HG02759 (cell line): Measurements from ENCODE around the gene MEOX1.
"Not testable (repeated sequence)": the region's sequence is repeated elsewhere in the genome, so short reads cannot be mapped to it uniquely, and the experiment has no call there.

ENCODE experiments used
- ATAC-seq: cut with Tn5 transposase; IDR thresholded peaks from one replicate; pipeline ENCODE4 v1.9.1; 2021; ENCODE audit warnings: mild to moderate bottlenecking, moderate library complexity; ENCODE audit not compliant: unreplicated experiment

MEOX1 gene

DNA sequence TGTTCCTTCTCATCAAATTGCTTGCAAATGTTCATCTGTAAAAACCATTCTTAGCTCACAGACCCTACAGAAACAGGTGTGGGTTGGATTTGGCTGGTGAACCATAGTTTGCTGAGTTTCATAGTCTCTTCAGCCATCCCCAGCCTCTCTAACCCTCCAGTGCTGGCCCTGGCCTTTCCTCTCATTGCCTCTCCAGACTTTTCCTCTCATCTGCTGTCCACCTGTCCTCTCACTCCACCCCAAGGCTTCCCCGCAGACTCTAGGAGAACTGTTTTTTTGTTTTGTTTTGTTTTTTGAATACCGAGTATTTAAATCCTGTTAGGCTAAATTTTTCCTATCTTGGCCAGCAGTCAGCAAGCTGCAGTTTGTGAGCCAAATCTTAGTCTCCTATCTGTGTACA lies 41.1 kb downstream of the MEOX1 start:
- ATAC-seq: no peak

GRCh38 chr17:43620147-43620546 lies 41.6 kb downstream of the MEOX1 start:
- no peak for ATAC-seq

GRCh38 chr17:43619705-43620104 lies 42.0 kb downstream of the MEOX1 start:
- ATAC-seq: no peak

- no peak for ATAC-seq
Measured at GRCh38 chr17:43618276-43618675, 43.4 kb downstream of the MEOX1 start.

DNA sequence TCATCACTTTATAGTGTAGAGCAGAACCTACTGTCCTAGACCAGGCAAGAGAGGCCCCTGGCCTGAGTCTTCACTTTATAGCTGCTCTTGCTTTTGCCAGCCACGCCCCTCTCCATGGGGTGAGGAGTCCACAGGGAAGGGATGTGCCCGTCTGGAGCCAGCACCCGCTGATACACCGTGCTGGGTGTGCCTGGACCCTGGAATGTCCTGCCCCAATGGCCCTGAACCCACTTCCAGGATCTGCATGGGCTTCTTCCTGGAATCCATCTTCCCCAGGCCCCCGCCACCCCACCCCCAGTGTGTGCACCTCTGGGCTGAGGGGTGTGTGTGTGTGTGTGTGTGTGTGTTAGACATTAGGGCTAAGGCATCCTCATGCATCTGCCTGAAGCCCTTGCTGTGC lies 44.9 kb downstream of the MEOX1 start:
- ATAC-seq: no peak

DNA sequence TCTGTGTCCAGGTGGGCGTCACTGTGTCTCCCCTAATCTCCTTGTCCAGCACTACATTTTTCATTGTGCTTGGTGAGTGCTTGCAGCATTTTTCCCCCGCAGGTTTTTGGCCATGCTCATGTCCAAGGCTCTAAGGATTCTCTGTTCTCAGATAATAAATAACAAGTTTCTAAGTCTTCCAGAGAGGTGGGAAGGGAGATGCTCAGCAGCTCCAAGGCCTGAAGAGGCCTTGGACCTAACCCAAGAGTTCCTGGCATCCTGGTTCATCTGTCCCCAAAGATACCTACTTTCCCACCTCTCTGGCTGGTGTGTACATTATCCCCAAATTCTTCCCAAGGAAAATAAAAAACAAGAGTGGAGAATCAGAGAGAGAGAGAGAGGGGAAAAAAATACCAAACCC lies 45.3 kb downstream of the MEOX1 start:
- ATAC-seq: no peak

DNA sequence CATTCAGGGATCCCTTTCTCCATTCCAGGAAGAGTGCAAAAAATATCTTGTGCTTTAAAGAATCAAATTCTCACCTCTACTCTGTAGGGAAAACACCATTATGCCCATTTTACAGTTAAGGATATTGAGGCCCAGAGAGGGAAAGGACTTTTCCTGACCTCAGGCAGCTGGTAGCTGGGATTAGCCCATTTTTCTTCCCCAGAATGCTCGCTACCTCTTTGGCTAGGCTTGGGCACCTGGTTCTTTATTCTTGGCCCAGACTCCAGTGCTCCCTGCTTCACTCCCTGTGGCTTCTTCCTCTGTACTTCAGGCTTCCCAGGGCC lies 45.7 kb downstream of the MEOX1 start:
- no peak for ATAC-seq

DNA sequence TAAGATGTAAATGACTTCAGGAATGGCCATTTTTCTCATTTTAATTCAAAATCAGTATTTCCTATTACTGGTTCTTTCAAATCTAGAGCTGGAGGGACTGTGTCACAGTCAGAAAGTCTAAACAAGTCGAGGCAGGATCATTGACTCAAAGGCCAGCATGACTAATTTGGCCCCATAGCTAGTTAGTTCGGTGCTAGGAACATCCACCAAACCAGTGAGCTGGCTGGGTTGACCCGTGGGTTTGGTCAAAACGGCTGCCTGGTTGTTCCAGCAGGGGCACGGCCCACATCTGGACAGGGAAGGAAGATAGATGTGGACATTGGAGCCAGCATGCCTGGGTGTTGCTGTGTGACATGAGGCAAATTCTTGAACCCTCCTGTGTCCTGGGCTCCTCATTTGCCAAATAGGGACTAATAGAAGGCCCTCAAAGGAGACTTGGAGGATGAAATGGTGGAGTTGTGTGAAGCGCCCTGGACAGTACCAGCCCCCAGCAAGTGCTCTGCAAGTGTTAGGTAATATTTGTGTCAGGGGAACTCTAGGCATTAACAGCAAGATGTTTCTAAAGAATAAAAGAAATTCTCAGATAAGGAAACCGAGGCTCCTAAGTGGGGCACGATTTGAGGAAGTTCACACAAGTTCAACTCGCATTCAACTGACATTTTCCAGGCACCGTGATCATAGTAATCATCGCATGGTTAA lies 46.2 kb downstream of the MEOX1 start:
- ATAC-seq: no peak

DNA sequence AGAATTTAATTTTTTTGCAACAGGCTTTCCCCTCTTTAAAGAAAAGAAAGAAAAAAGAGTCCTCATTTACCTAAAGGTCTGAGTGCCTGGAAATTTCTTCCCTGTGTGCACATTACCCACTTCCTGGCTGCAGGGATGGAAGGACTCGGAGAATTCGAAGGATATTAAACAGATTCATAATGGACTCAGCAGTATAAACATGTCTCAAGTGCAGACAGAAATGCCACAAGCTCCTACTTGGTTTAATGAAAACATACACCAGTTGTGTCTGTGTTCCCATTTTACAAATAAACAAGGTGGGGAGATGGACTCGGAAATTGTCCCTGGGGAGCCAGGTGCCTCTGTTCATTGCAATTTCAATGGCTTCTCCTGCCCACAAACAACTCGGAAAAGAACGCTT lies 47.2 kb downstream of the MEOX1 start:
- ATAC-seq: no peak

DNA sequence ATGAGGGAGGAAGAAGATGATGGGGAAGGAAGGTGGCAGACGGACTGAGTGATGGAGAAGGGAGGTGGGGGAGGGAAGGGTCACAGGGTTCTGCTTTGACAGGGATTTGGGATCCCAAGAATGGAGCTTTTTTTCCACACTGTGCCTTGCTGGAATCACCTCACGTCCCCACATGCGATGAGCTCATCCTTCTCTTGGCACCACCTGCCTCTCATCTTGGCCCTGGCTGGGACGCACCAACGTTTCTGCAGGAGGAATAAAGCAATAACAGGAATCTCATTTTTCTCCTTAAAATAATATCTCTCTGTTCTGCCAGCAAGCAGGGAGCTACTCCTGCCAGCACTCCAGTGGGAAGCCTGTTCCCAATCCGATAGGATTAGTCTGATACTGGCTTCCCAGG lies 47.8 kb downstream of the MEOX1 start:
- ATAC-seq: no peak

GRCh38 chr17:43612515-43612914 lies 49.2 kb downstream of the MEOX1 start:
- ATAC-seq: no peak

DNA sequence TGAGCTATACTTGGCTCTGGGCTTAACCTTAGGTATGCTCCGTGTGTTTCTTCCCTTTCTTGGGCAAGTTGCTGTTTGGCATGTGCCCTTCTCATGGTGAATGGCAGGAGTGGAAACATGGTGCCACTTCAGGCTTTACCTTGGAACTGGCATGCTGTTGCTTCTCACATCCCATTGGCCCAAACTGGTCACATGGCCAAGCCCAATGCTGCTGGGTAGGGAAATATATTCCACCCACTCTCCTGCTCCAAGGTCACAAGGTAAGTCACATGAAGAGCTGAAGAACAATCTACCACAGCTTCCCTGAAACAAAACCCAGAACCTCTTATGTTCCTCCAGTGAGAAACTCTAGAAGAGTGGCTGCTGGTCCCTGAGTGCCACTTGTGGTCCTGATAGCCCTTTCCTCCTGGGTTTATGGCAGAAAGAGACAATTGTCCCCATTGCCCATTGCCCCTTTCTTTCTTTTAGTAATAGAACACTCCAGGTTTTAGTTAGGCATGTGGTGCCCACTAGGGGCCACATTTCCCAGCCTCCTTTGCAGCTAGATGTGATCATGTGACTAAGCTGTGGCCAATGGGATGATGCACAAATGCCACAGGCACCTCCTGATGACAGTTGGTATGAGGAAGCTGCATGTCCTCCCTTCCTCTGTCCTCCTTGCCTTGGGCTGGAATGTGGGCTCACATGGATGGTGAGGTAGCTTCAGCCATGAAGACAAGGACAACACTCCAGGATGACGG lies 50.3 kb downstream of the MEOX1 start:
- no peak for ATAC-seq

GRCh38 chr17:43609613-43610385 lies 51.9 kb downstream of the MEOX1 start:
- ATAC-seq: no peak

- no peak for ATAC-seq
Measured at GRCh38 chr17:43608313-43608712, 53.4 kb downstream of the MEOX1 start.

- no peak for ATAC-seq
Measured at GRCh38 chr17:43604549-43604948, 57.2 kb downstream of the MEOX1 start.

GRCh38 chr17:43603321-43603720 lies 58.4 kb downstream of the MEOX1 start:
- ATAC-seq: no peak

- ATAC-seq: not testable (repeated sequence)
Measured at GRCh38 chr17:43602556-43602955, 59.2 kb downstream of the MEOX1 start.

GRCh38 chr17:43601280-43602039 lies 60.3 kb downstream of the MEOX1 start:
- no peak for ATAC-seq

DNA sequence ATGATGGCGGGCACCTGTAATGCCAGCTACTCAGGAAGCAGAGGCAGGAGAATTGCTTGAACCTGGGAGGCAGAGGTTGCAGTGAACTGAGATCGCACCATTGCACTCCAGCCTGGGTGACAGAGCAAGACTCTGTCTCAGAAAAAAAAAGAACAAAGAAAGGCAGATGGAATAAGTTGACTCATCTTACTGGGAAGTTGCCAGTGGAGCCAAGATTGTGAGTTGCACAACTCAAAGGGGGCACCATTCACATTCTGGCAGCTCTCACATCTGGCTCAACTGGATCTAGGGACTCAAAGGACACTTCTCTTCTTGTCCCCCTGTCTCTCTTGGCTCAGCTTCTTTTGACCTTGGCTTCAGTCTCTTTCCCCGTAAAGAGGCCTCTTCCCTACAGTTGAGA lies 61.9 kb downstream of the MEOX1 start:
- no peak for ATAC-seq

- ATAC-seq: no peak
Measured at GRCh38 chr17:43599046-43599395, 62.7 kb downstream of the MEOX1 start.

DNA sequence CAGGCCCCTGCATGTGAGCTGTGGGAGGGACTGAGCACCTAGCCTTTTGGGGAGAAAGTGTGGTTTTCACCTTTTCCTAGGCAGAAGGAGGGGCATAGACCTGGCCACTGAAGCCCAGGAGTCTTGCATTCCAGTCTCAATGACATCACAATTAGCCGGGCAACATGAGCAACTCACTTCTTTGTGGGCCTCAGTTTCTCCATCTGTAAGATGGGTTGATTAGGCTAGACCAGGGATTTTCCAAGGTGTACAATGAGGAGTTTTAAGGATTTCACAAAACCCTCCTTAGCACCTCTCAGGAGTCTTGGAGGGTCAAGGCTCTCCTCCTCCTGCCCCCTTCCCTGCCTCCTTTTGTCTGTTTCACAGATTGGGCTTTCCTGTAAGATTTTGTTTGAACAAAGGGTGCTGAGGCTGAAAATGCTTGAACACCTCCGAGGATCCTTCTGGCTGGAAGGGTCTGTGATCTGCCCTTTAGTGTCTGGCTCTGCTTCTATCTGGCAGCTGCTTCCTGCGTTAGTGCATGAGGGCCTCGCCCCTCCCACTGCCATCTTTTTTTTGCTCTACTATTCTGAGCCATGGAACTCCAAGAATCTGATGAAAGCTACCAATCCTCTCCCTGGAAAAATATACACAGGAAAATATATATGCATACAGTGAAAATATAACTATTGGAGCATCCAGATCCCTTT lies 63.2 kb downstream of the MEOX1 start:
- no peak for ATAC-seq
